ENCODE measurements around the gene DGKD.

DGKD gene

DNA sequence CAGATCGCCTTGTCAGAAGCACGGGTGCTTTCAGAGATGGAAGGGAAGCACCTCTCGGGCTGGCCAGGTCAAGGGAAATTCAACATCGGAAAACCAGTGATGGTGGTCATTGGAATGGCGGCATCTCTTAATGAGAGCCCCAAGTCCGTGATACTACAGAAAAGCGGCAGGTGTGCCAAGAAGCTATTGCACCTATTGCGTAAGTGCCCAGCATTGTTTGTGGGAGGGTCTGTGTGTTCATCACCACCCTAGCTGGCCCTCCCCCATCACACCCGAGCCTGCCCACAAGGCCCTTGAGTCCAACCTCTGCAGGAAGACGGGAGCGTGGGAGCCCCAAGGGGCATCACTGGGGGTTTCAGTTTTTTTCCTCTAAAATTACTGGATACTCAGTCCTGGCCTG is 100.7 kb downstream of the DGKD start:
- Histone ChIP-seq H3K36me3 (ENCODE audit: insufficient read depth, low read length) (peaks cover 84% of the 10 kb centered on the region), H3K9me3 (ENCODE audit: insufficient read depth, low read length, severe bottlenecking) (no peaks in the 10 kb centered on the region), H3K4me2 (ENCODE audit: insufficient read depth, low read length) (no peak overlapping the region), H3K9ac (ENCODE audit: low read depth, low read length) (no peak overlapping the region), H4K20me1 (ENCODE audit: insufficient read depth, low read length) (0 out of 2 replicates have a peak, but pooled peaks cover 7% of the 10 kb centered on the region), H3K79me2 (ENCODE audit: insufficient read depth, low read length) (no peaks in the 10 kb centered on the region), H3K4me1 (ENCODE audit: insufficient read depth, low read length) (no peaks in the 10 kb centered on the region), H2AFZ (ENCODE audit: low read depth, low read length) (no peak overlapping the region), H3K27ac (ENCODE audit: low read length) (no peak overlapping the region), H3K4me3 (ENCODE audit: low read depth in 1 of 2, low read length in 2 of 2) (no peak overlapping the region), H3K27me3 (ENCODE audit: insufficient read depth, low read length, poor library complexity) (no peaks in the 10 kb centered on the region)
- ATAC-seq (ENCODE audit: insufficient read depth, low read depth) (no peak), DNase-seq (no peak)
- TF ChIP-seq EZH2 (IDR thresholded peaks at IDR 0.05; ENCODE audit: borderline replicate concordance, low read depth, low read length, severe bottlenecking), result no peak
- TF ChIP-seq, protein P1, sequence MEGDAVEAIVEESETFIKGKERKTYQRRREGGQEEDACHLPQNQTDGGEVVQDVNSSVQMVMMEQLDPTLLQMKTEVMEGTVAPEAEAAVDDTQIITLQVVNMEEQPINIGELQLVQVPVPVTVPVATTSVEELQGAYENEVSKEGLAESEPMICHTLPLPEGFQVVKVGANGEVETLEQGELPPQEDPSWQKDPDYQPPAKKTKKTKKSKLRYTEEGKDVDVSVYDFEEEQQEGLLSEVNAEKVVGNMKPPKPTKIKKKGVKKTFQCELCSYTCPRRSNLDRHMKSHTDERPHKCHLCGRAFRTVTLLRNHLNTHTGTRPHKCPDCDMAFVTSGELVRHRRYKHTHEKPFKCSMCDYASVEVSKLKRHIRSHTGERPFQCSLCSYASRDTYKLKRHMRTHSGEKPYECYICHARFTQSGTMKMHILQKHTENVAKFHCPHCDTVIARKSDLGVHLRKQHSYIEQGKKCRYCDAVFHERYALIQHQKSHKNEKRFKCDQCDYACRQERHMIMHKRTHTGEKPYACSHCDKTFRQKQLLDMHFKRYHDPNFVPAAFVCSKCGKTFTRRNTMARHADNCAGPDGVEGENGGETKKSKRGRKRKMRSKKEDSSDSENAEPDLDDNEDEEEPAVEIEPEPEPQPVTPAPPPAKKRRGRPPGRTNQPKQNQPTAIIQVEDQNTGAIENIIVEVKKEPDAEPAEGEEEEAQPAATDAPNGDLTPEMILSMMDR (IDR thresholded peaks at IDR 0.05; ENCODE audit: borderline replicate concordance, extremely low read depth, low read length, poor library complexity, severe bottlenecking), result no peak

DNA sequence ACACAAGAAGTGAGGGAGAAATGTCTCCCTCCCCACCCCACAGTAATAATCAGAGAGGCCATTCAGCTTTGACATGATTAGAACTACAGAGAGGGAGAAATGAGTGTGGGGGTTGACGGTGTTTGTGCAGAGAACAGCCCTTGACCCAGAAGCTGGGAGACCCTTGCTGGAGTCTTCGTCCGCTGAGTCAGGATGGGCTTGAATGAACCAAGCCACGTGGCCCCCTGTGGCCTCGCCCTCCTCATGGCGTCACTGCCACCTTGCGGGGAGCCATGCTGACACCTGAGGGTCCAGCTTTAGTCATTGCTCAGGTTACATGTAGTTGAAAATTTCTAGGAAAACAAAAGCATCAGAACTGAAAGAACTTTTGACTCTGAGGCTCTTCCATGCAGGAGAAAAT is 101.2 kb downstream of the DGKD start:
- Histone ChIP-seq H3K9ac (ENCODE audit: low read depth, low read length) (no peak overlapping the region), H3K4me2 (ENCODE audit: insufficient read depth, low read length) (no peak overlapping the region), H3K4me3 (ENCODE audit: low read depth in 1 of 2, low read length in 2 of 2) (no peak overlapping the region), H3K4me1 (ENCODE audit: insufficient read depth, low read length) (no peaks in the 10 kb centered on the region), H3K36me3 (ENCODE audit: insufficient read depth, low read length) (peaks cover 80% of the 10 kb centered on the region), H2AFZ (ENCODE audit: low read depth, low read length) (no peak overlapping the region), H3K27me3 (ENCODE audit: insufficient read depth, low read length, poor library complexity) (no peaks in the 10 kb centered on the region), H3K79me2 (ENCODE audit: insufficient read depth, low read length) (no peaks in the 10 kb centered on the region), H3K9me3 (ENCODE audit: insufficient read depth, low read length, severe bottlenecking) (no peaks in the 10 kb centered on the region), H4K20me1 (ENCODE audit: insufficient read depth, low read length) (0 out of 2 replicates have a peak, but pooled peaks cover 7% of the 10 kb centered on the region), H3K27ac (ENCODE audit: low read length) (no peak overlapping the region)
- DNase-seq, result no peak
- TF ChIP-seq, protein P1 (IDR thresholded peaks at IDR 0.05; ENCODE audit: borderline replicate concordance, extremely low read depth, low read length, poor library complexity, severe bottlenecking), result no peak
- TF ChIP-seq EZH2 (IDR thresholded peaks at IDR 0.05; ENCODE audit: borderline replicate concordance, low read depth, low read length, severe bottlenecking), result no peak
- ATAC-seq (ENCODE audit: insufficient read depth, low read depth), result no peak

DNA sequence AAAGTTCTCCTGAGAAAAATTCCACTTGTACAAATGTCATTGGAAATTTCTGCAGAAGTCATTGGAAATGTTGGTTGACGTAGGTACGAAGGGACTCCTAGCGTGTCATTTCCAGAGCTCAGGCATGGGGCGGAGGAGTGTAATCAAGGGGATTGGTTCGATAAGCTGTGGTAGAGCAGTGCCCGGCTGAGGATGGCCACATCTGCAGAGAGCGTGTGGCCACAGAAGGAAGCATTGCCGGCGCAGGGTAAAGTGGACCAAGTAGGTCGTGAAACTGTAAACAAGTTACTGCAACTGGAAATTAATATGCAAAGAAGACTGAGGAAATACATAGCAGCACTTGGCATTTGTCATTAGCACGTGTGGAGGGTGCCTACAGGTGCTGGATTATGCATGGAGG is 101.8 kb downstream of the DGKD start:
- H2AFZ ChIP-seq (ENCODE audit: low read depth, low read length), result no peak overlapping the region
- H3K27me3 ChIP-seq (ENCODE audit: insufficient read depth, low read length, poor library complexity), result no peaks in the 10 kb centered on the region
- DNase-seq (no peak), ATAC-seq (ENCODE audit: insufficient read depth, low read depth) (no peak)
- H4K20me1 ChIP-seq (ENCODE audit: insufficient read depth, low read length), result 0 out of 2 replicates have a peak, but pooled peaks cover 7% of the 10 kb centered on the region
- H3K4me3 ChIP-seq (ENCODE audit: low read depth in 1 of 2, low read length in 2 of 2), result no peak overlapping the region
- no peak overlapping the region for H3K27ac ChIP-seq (ENCODE audit: low read length)
- H3K9ac ChIP-seq (ENCODE audit: low read depth, low read length), result no peak overlapping the region
- no peaks in the 10 kb centered on the region for H3K79me2 ChIP-seq (ENCODE audit: insufficient read depth, low read length)
- peaks cover 75% of the 10 kb centered on the region for H3K36me3 ChIP-seq (ENCODE audit: insufficient read depth, low read length)
- no peaks in the 10 kb centered on the region for H3K4me1 ChIP-seq (ENCODE audit: insufficient read depth, low read length)
- TF ChIP-seq, protein P1 (IDR thresholded peaks at IDR 0.05; ENCODE audit: borderline replicate concordance, extremely low read depth, low read length, poor library complexity, severe bottlenecking), result no peak
- TF ChIP-seq EZH2 (IDR thresholded peaks at IDR 0.05; ENCODE audit: borderline replicate concordance, low read depth, low read length, severe bottlenecking), result no peak
- no peaks in the 10 kb centered on the region for H3K9me3 ChIP-seq (ENCODE audit: insufficient read depth, low read length, severe bottlenecking)
- no peak overlapping the region for H3K4me2 ChIP-seq (ENCODE audit: insufficient read depth, low read length)

DNA sequence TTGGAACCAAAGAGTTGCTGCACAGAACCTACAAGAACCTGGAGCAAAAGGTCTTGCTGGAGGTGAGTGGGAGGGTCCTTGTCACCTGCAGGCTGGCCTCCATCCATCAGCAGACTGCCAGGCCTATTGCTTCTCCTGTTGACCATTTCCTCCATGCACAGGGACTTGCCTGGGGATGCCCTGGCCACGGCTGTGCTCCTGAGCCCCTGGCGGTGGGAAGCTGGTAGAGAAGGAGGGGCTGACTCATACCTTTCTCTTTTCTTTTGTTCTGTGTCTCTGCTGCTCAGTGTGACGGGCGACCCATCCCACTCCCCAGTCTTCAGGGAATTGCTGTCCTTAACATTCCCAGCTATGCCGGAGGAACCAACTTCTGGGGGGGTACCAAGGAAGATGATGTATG is 102.6 kb downstream of the DGKD start:
- Histone ChIP-seq H2AFZ (ENCODE audit: low read depth, low read length) (no peak overlapping the region), H3K4me3 (ENCODE audit: low read depth in 1 of 2, low read length in 2 of 2) (no peak overlapping the region), H3K9me3 (ENCODE audit: insufficient read depth, low read length, severe bottlenecking) (no peaks in the 10 kb centered on the region), H3K36me3 (ENCODE audit: insufficient read depth, low read length) (peaks cover 75% of the 10 kb centered on the region), H3K4me2 (ENCODE audit: insufficient read depth, low read length) (no peak overlapping the region), H3K4me1 (ENCODE audit: insufficient read depth, low read length) (no peaks in the 10 kb centered on the region), H3K27ac (ENCODE audit: low read length) (no peak overlapping the region), H3K79me2 (ENCODE audit: insufficient read depth, low read length) (no peaks in the 10 kb centered on the region), H3K27me3 (ENCODE audit: insufficient read depth, low read length, poor library complexity) (no peaks in the 10 kb centered on the region), H4K20me1 (ENCODE audit: insufficient read depth, low read length) (0 out of 2 replicates have a peak, but pooled peaks cover 7% of the 10 kb centered on the region), H3K9ac (ENCODE audit: low read depth, low read length) (no peak overlapping the region)
- DNase-seq (no peak), ATAC-seq (ENCODE audit: insufficient read depth, low read depth) (no peak)
- TF ChIP-seq EZH2 (IDR thresholded peaks at IDR 0.05; ENCODE audit: borderline replicate concordance, low read depth, low read length, severe bottlenecking), result no peak
- TF ChIP-seq, protein P1 (IDR thresholded peaks at IDR 0.05; ENCODE audit: borderline replicate concordance, extremely low read depth, low read length, poor library complexity, severe bottlenecking), result no peak
